Small intestine (tissue), 7 donors: ENCODE measurements around the gene MCF2L. TPM values are rescaled to one million over a fixed set of nuclear protein-coding genes. Genes with fewer than 3 reads are reported as not detected.

ENCODE experiments used
- DNase-seq, 2 donors: peaks; one replicate each; pipeline versions ENCODE4 v3.0.0 to v3.0.0-alpha.2; 2013
- FAIRE-seq: peaks from 2 replicates; lab custom pipeline; 2012; peaks lifted over from hg19 to GRCh38; lab: Jason Lieb, UNC
- H3K27ac ChIP-seq, 3 donors: one replicate each; pipeline ENCODE4 v1.5.1; 2013; ENCODE audit warnings: low read length in 2 of 3, mild to moderate bottlenecking in 2 of 3, control low read depth in 1 of 3, inconsistent platforms in 1 of 3, low read depth in 1 of 3, moderate library complexity in 1 of 3
- H3K27me3 ChIP-seq, 3 donors: one replicate each; pipeline ENCODE4 v1.6.1; 2013; ENCODE audit warnings: low read length in 3 of 3, inconsistent platforms in 1 of 3; ENCODE audit not compliant: control insufficient read depth in 3 of 3, insufficient read depth in 3 of 3
- H3K36me3 ChIP-seq, 3 donors: one replicate each; pipeline ENCODE4 v1.6.1; 2013; ENCODE audit warnings: low read length in 3 of 3, inconsistent platforms in 1 of 3, low read depth in 1 of 3, mild to moderate bottlenecking in 1 of 3, moderate library complexity in 1 of 3; ENCODE audit not compliant: control insufficient read depth in 3 of 3, insufficient read depth in 2 of 3
- H3K4me1 ChIP-seq, 3 donors: one replicate each; pipeline ENCODE4 v1.6.1; 2013; ENCODE audit warnings: low read length in 2 of 3, inconsistent platforms in 1 of 3, low read depth in 1 of 3, mild to moderate bottlenecking in 1 of 3, moderate library complexity in 1 of 3; ENCODE audit not compliant: control insufficient read depth in 3 of 3, insufficient read depth in 2 of 3
- H3K4me3 ChIP-seq, 3 donors: one replicate each; pipeline ENCODE4 v1.5.1; 2013; ENCODE audit warnings: low read length in 3 of 3, control low read depth in 1 of 3, inconsistent platforms in 1 of 3, low read depth in 1 of 3, mild to moderate bottlenecking in 1 of 3, moderate library complexity in 1 of 3
- H3K9me3 ChIP-seq, 2 donors: one replicate each; pipeline ENCODE4 v1.6.1; 2013; ENCODE audit warnings: low read depth in 1 of 2, low read length in 1 of 2; ENCODE audit not compliant: control insufficient read depth in 2 of 2, insufficient read depth in 1 of 2
- WGBS, 3 donors: extraction: QIAGEN DNeasy Blood & Tissue Kit; methylation state at CpG; one replicate each; pipeline ENCODE4 v1.1.7; 2013; 5-methylcytosine and 5-hydroxymethylcytosine counted together
- polyA plus RNA-seq, 4 donors: library from polyadenylated mRNA; stranded (reverse) in 3 of 4; unstranded in 1 of 4; fragments of 200-250 nt in 3 of 4; fragments of 120-200 nt in 1 of 4; gene quantifications; one replicate each; pipeline versions ENCODE4 v1.2.1 to v1.2.3, GENCODE V29; 2013
- donor health status: healthy with polysubstance abuse.
- donor health status: control.
- donor health status: control.
- donor health status: Bipolar disorder and iron deficiency.
- donor health status: healthy.

MCF2L gene
- polyA plus RNA-seq, 4 donors = 12.2 to 37.1 (median 22.0) TPM

DNA sequence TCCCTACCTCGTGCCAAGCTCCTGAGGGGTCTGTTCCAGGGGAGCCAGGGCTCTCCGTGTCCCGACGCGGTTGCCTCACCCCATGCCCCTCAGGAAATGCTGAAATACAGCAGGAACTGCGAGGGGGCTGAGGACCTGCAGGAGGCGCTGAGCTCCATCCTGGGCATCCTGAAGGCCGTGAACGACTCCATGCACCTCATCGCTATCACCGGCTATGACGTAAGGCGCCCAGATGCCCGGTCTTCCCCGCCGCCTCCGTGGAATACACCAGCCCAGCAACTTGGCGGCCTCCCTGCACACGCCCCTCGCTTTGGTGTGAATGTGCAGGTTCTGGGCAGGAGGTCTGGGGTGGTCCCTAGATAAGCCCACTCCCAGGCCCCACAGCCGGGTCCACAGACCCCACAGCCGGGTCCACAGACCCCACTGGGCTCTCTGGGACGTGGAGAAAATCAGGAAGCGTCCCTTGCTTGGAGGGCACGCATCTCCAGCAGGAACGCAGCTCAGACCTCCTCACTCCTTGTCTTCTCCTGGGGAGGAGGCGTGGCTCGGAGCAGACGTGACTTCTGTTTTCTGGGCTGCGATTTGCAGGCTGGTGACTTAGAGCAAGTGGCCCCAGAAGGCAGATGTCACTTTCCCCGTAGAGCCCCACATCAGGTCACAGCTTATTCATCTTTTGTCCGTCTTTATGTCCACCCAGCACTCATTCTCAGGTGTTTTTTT is 117.2 kb downstream of the MCF2L start:
- WGBS, 3 donors = 86 to 89% (median 88%) methylated on average over 30 to 32 of the region's 32 CpGs
- Histone ChIP-seq H3K4me1 (no peaks in the 10 kb centered on the region), H3K4me3 (no peak overlapping the region), H3K27ac (no peak overlapping the region), H3K27me3 (no peaks in the 10 kb centered on the region), H3K36me3 (peaks cover 0 to 86% (median 0%) of the 10 kb centered on the region in 3 donors), H3K9me3 (no peaks in the 10 kb centered on the region)
- no peak for DNase-seq
- FAIRE-seq = no peak

GRCh38 chr13:113086991-113087922 is 118.2 kb downstream of the MCF2L start:
- Histone ChIP-seq H3K27ac (no peak overlapping the region), H3K27me3 (no peaks in the 10 kb centered on the region), H3K36me3 (peaks cover 0 to 86% (median 0%) of the 10 kb centered on the region in 3 donors), H3K9me3 (no peaks in the 10 kb centered on the region), H3K4me3 (no peak overlapping the region), H3K4me1 (no peaks in the 10 kb centered on the region)
- FAIRE-seq (no peak), DNase-seq (no peak)
- 88 to 92% (median 90%) methylated on average over 39 of the region's 39 CpGs for WGBS, 3 donors

- Histone ChIP-seq H3K9me3 (no peaks in the 10 kb centered on the region), H3K4me1 (no peaks in the 10 kb centered on the region), H3K27me3 (no peaks in the 10 kb centered on the region), H3K27ac (no peak overlapping the region), H3K4me3 (no peak overlapping the region), H3K36me3 (peaks cover 0 to 78% (median 0%) of the 10 kb centered on the region in 3 donors)
- 90 to 92% (median 90%) methylated on average over 40 of the region's 40 CpGs for WGBS, 3 donors
- DNase-seq (no peak), FAIRE-seq (no peak)
These were observed 119.1 kb downstream of the MCF2L start for GRCh38 chr13:113087923-113088690.

- Histone ChIP-seq H3K4me3 (no peak overlapping the region), H3K36me3 (peaks cover 0 to 72% (median 0%) of the 10 kb centered on the region in 3 donors), H3K27me3 (no peaks in the 10 kb centered on the region), H3K4me1 (no peaks in the 10 kb centered on the region), H3K27ac (no peak overlapping the region), H3K9me3 (no peaks in the 10 kb centered on the region)
- WGBS, 3 donors = 87 to 88% (median 88%) methylated on average over 17 of the region's 17 CpGs
- FAIRE-seq = no peak
- DNase-seq = no peak
These were observed 119.6 kb downstream of the MCF2L start for GRCh38 chr13:113088691-113089020.

GRCh38 chr13:113089693-113090414 is 120.8 kb downstream of the MCF2L start:
- DNase-seq = no peak
- H3K4me3 ChIP-seq = no peak overlapping the region

GRCh38 chr13:113090415-113090770 is 121.4 kb downstream of the MCF2L start:
- FAIRE-seq = no peak
- no peak for DNase-seq
- WGBS, 3 donors = 85 to 91% (median 88%) methylated on average over 13 of the region's 13 CpGs

More at GRCh38 chr13:113089693-113090414, 120.8 kb downstream of the MCF2L start:
- Histone ChIP-seq H3K36me3 (peaks cover 0 to 62% (median 0%) of the 10 kb centered on the region in 3 donors), H3K9me3 (no peaks in the 10 kb centered on the region), H3K4me1 (no peaks in the 10 kb centered on the region), H3K27ac (no peak overlapping the region), H3K27me3 (no peaks in the 10 kb centered on the region)
- 87 to 94% (median 88%) methylated on average over 36 of the region's 36 CpGs for WGBS, 3 donors
- FAIRE-seq = no peak

GRCh38 chr13:113090806-113091205 is 121.8 kb downstream of the MCF2L start:
- Histone ChIP-seq H3K4me1 (no peaks in the 10 kb centered on the region), H3K9me3 (no peaks in the 10 kb centered on the region), H3K27me3 (no peaks in the 10 kb centered on the region), H3K4me3 (no peak overlapping the region), H3K27ac (no peak overlapping the region), H3K36me3 (peaks cover 0 to 58% (median 0%) of the 10 kb centered on the region in 3 donors)
- 93% methylated on average over 24 of the region's 24 CpGs for WGBS, 3 donors
- DNase-seq (no peak), FAIRE-seq (no peak)

More at GRCh38 chr13:113090415-113090770, 121.4 kb downstream of the MCF2L start:
- H3K4me1 ChIP-seq = no peaks in the 10 kb centered on the region
- H3K9me3 ChIP-seq = no peaks in the 10 kb centered on the region
- peaks cover 0 to 57% (median 0%) of the 10 kb centered on the region in 3 donors for H3K36me3 ChIP-seq
- no peak overlapping the region for H3K27ac ChIP-seq
- H3K27me3 ChIP-seq = no peaks in the 10 kb centered on the region
- H3K4me3 ChIP-seq = no peak overlapping the region
